Lung microvascular endothelial cell (primary cell): Measurements from ENCODE around the gene TRPC4AP. TPM values are rescaled to one million over a fixed set of nuclear protein-coding genes. Genes with fewer than 3 reads are reported as not detected.

ENCODE experiments used
- DNase-seq, 2 donors: peaks; one replicate each; pipeline versions ENCODE4 v3.0.0 to v3.0.0-alpha.2; 2010; ENCODE audit warnings: low read depth in 2 of 2
- total RNA-seq: library from RNA; depleted of rRNA; stranded (reverse); fragments of >200 nt; gene quantifications from 2 replicates; pipeline ENCODE4 v1.2.1, GENCODE V29; 2014

TRPC4AP gene
- total RNA-seq, 1 donor from 2014 or later = 70.2 TPM

- no peak for DNase-seq
These were observed 32.4 kb downstream of the TRPC4AP start for GRCh38 chr20:35060168-35060567.

- DNase-seq = no peak
These were observed 33.0 kb downstream of the TRPC4AP start for GRCh38 chr20:35059612-35060011.

GRCh38 chr20:35059110-35059509 lies 33.5 kb downstream of the TRPC4AP start:
- no peak for DNase-seq

- DNase-seq = peak; percentile 28 to 32
These were observed 36.9 kb downstream of the TRPC4AP start for GRCh38 chr20:35055445-35056276.

GRCh38 chr20:35054814-35055213 lies 37.8 kb downstream of the TRPC4AP start:
- no peak for DNase-seq

GRCh38 chr20:35052616-35053015 lies 40.0 kb downstream of the TRPC4AP start:
- peak; percentile 83 to 85 for DNase-seq

- DNase-seq = peak in 1 of 2 donors; percentile 61
These were observed 42.7 kb downstream of the TRPC4AP start for GRCh38 chr20:35049776-35050352.

GRCh38 chr20:35048739-35049138 lies 43.9 kb downstream of the TRPC4AP start:
- no peak for DNase-seq

- DNase-seq = no peak
These were observed 50.3 kb downstream of the TRPC4AP start for GRCh38 chr20:35042268-35042667.

- DNase-seq = no peak
These were observed 52.0 kb downstream of the TRPC4AP start for GRCh38 chr20:35040646-35041045.

- no peak for DNase-seq
These were observed 52.6 kb downstream of the TRPC4AP start for GRCh38 chr20:35039846-35040489.

- DNase-seq = no peak
These were observed 53.5 kb downstream of the TRPC4AP start for GRCh38 chr20:35039146-35039545.

- DNase-seq = no peak
These were observed 58.5 kb downstream of the TRPC4AP start for GRCh38 chr20:35034145-35034544.

- DNase-seq = no peak
These were observed 62.5 kb downstream of the TRPC4AP start for GRCh38 chr20:35030136-35030535.

GRCh38 chr20:35027301-35027700 lies 65.3 kb downstream of the TRPC4AP start:
- no peak for DNase-seq

- DNase-seq = no peak
These were observed 67.5 kb downstream of the TRPC4AP start for GRCh38 chr20:35025116-35025515.

GRCh38 chr20:35023624-35024023 lies 69.0 kb downstream of the TRPC4AP start:
- DNase-seq = no peak

GRCh38 chr20:35021831-35022230 lies 70.8 kb downstream of the TRPC4AP start:
- DNase-seq = no peak

GRCh38 chr20:35021063-35021462 lies 71.5 kb downstream of the TRPC4AP start:
- peak in 1 of 2 donors; percentile 96 for DNase-seq

GRCh38 chr20:35020108-35020928 lies 72.3 kb downstream of the TRPC4AP start:
- DNase-seq = peak in 1 of 2 donors; percentile 31

GRCh38 chr20:35018590-35019371 lies 73.8 kb downstream of the TRPC4AP start:
- no peak for DNase-seq
